Measurements from ENCODE around the gene FARP1.

GRCh38 chr13:98134901-98135300 is 8.0 kb upstream of the FARP1 start:
- TF ChIP-seq ZFP90 (CRISPR knock-in tag; IDR thresholded peaks at IDR 0.05; ENCODE audit: borderline replicate concordance): no peak
- no peak for TF ChIP-seq KLF16 (CRISPR knock-in tag; IDR thresholded peaks at IDR 0.05)
- no peak for TF ChIP-seq REST (IDR thresholded peaks at IDR 0.05; ENCODE audit: borderline replicate concordance in 1 of 2, low read depth in 1 of 2, low read length in 2 of 2)
- no peak for TF ChIP-seq ADNP (CRISPR knock-in tag; IDR thresholded peaks at IDR 0.05)
- no peak for TF ChIP-seq ZNF639 (CRISPR knock-in tag; conservative IDR thresholded peaks at IDR 0.05)
- TF ChIP-seq MAX (IDR thresholded peaks at IDR 0.05): no peak
- TF ChIP-seq SIN3A (IDR thresholded peaks at IDR 0.05; ENCODE audit: borderline replicate concordance, low read depth, low read length): no peak
- TF ChIP-seq FOXP1 (IDR thresholded peaks at IDR 0.05): no peak
- TF ChIP-seq FOXP1 (CRISPR knock-in tag; IDR thresholded peaks at IDR 0.05): no peak
- no peak for TF ChIP-seq ZNF138 (CRISPR knock-in tag; IDR thresholded peaks at IDR 0.05; ENCODE audit: low read depth)
- TF ChIP-seq ZNF350 (CRISPR knock-in tag; IDR thresholded peaks at IDR 0.05; ENCODE audit: borderline replicate concordance, low read depth): no peak
- no peak for TF ChIP-seq NFYB (CRISPR knock-in tag; IDR thresholded peaks at IDR 0.05)
- no peak for TF ChIP-seq IRF2 (CRISPR knock-in tag; IDR thresholded peaks at IDR 0.05)

Measured in HepG2 (cell line).